DND-41 (cell line): Measurements from ENCODE around the gene GADD45A.

Experiments
- EZH2 ChIP-seq: IDR thresholded peaks from 3 replicates; pipeline ENCODE4 v1.6.1; 2012; ENCODE audit warnings: borderline replicate concordance, low read depth, mild to moderate bottlenecking, moderate library complexity, low read length, inconsistent platforms; ENCODE audit not compliant: severe bottlenecking
- TF ChIP-seq, protein P1 (sequence below): IDR thresholded peaks from 2 replicates; pipeline ENCODE4 v1.5.1; 2012; ENCODE audit warnings: borderline replicate concordance, low read length, moderate library complexity, mild to moderate bottlenecking; ENCODE audit not compliant: poor library complexity, severe bottlenecking; ENCODE audit errors: extremely low read depth

DNA sequence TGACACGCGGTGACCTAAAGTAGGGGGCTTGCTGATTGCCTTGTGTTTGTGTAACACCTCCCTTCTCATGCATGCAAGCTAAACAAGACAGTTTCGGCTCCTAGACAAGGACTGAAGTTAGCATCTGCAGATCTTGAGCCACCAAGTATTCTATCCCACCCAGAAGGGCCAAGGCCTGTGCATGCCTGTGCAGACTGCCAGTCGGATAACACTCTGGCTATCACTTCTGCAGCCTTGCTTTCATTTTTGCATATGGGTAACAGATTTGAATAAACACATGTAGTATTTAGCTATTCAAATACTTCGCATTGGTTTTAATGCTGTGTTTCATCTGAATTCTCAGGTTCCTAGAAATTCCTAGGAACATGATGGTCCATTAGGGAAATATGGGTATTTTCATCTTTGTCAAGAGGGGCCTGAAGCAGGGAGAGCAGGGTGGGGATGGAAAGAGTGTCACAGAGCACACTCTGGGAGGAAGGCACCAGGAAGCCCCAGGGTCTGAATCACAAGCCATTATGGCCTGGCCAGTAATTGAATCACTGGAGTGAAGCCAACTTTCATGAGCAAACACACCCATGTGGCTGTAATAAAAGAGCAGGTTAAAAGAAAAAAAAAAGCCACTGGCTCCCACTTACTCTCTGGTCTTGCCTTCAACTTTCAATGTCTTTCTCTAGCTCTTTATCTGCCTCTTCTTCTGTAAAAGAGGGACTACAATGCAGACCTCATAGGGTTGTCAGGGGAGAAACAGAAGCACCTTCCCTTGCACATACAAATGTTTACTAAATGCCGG is 28.3 kb downstream of the GADD45A start:
- TF ChIP-seq, protein P1, sequence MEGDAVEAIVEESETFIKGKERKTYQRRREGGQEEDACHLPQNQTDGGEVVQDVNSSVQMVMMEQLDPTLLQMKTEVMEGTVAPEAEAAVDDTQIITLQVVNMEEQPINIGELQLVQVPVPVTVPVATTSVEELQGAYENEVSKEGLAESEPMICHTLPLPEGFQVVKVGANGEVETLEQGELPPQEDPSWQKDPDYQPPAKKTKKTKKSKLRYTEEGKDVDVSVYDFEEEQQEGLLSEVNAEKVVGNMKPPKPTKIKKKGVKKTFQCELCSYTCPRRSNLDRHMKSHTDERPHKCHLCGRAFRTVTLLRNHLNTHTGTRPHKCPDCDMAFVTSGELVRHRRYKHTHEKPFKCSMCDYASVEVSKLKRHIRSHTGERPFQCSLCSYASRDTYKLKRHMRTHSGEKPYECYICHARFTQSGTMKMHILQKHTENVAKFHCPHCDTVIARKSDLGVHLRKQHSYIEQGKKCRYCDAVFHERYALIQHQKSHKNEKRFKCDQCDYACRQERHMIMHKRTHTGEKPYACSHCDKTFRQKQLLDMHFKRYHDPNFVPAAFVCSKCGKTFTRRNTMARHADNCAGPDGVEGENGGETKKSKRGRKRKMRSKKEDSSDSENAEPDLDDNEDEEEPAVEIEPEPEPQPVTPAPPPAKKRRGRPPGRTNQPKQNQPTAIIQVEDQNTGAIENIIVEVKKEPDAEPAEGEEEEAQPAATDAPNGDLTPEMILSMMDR = no peak
- no peak for TF ChIP-seq EZH2
